Mesendoderm (in vitro differentiated cells): ENCODE measurements around the gene PPFIA4.

ENCODE experiments used
- DNase-seq: peaks from one replicate; pipeline ENCODE4 v3.0.0; 2013
- H2AK5ac ChIP-seq: 2 replicates; pipeline ENCODE4 v1.6.1; 2013; ENCODE audit warnings: low read length, inconsistent platforms
- H2BK120ac ChIP-seq: 2 replicates; pipeline ENCODE4 v1.6.1; 2013; ENCODE audit warnings: low read depth, mild to moderate bottlenecking, low read length, moderate library complexity, mixed read lengths
- H2BK15ac ChIP-seq: replicated peaks from 2 replicates; pipeline ENCODE4 v1.6.1; 2013; ENCODE audit warnings: low read depth, mild to moderate bottlenecking, moderate library complexity
- H2BK5ac ChIP-seq: 2 replicates; pipeline ENCODE4 v1.6.1; 2013; ENCODE audit warnings: low read length, inconsistent platforms
- H3K18ac ChIP-seq: 2 replicates; pipeline ENCODE4 v1.6.1; 2013; ENCODE audit warnings: mild to moderate bottlenecking, low read length, mixed read lengths
- H3K23ac ChIP-seq: one replicate; pipeline ENCODE4 v1.6.1; 2013; ENCODE audit warnings: low read length
- H3K27ac ChIP-seq: 2 replicates; pipeline ENCODE4 v1.5.1; 2013; ENCODE audit warnings: low read depth, mild to moderate bottlenecking, inconsistent platforms, low read length, moderate library complexity
- H3K27me3 ChIP-seq: 2 replicates; pipeline ENCODE4 v1.6.1; 2013; ENCODE audit warnings: low read length, control low read depth, mild to moderate bottlenecking, inconsistent platforms; ENCODE audit not compliant: insufficient read depth, poor library complexity
- H3K36me3 ChIP-seq: 2 replicates; pipeline ENCODE4 v1.6.1; 2013; ENCODE audit warnings: low read length, inconsistent platforms; ENCODE audit not compliant: control insufficient read depth, insufficient read depth
- H3K4ac ChIP-seq: one replicate; pipeline ENCODE4 v1.6.1; 2013; ENCODE audit warnings: low read depth, mild to moderate bottlenecking, low read length, moderate library complexity
- H3K4me1 ChIP-seq: 2 replicates; pipeline ENCODE4 v1.6.1; 2013; ENCODE audit warnings: low read depth, low read length, inconsistent platforms; ENCODE audit not compliant: control insufficient read depth
- H3K4me2 ChIP-seq: 2 replicates; pipeline ENCODE4 v1.6.1; 2013; ENCODE audit warnings: low read length
- H3K4me3 ChIP-seq: 2 replicates; pipeline ENCODE4 v1.5.1; 2013; ENCODE audit warnings: mild to moderate bottlenecking, low read length
- H3K56ac ChIP-seq: one replicate; pipeline ENCODE4 v1.6.1; 2013; ENCODE audit warnings: low read length
- H3K79me1 ChIP-seq: 2 replicates; pipeline ENCODE4 v1.6.1; 2013; ENCODE audit warnings: low read length, inconsistent platforms
- H3K79me2 ChIP-seq: 2 replicates; pipeline ENCODE4 v1.6.1; 2013; ENCODE audit warnings: mild to moderate bottlenecking, low read length; ENCODE audit not compliant: control insufficient read depth, insufficient read depth
- H3K9ac ChIP-seq: 2 replicates; pipeline ENCODE4 v1.6.1; 2013; ENCODE audit warnings: low read length, inconsistent platforms
- H4K5ac ChIP-seq: one replicate; pipeline ENCODE4 v1.6.1; 2013; ENCODE audit warnings: low read length
- H4K8ac ChIP-seq: one replicate; pipeline ENCODE4 v1.6.1; 2013; ENCODE audit warnings: low read depth, mild to moderate bottlenecking, control low read depth, low read length, moderate library complexity
- WGBS: extraction: QIAGEN DNeasy Blood & Tissue Kit; methylation state at CpG from one replicate; pipeline ENCODE4 v1.1.7; 2013; ENCODE audit warnings: low lambda C conversion rate, missing lambda C conversion rate; ENCODE audit not compliant: insufficient coverage; ENCODE audit errors: extremely low coverage; 5-methylcytosine and 5-hydroxymethylcytosine counted together

Gene PPFIA4

GRCh38 chr1:203006948-203007871 lies 19.1 kb upstream of the PPFIA4 start, which contains the start of gene TMEM183A:
TMEM183A (plus strand) TSS chr1:203007374; CDS start chr1:203007466, 92 bp downstream.
- Histone ChIP-seq H3K79me2 (peaks cover 20% of the 10 kb centered on the region), H3K4ac (peak within 1 kb of the TSS; percentile 97), H3K9ac (peak within 1 kb of the TSS; percentile 97), H2BK120ac (peak within 1 kb of the TSS; percentile 55), H3K36me3 (no peaks in the 10 kb centered on the region), H3K56ac (peak within 1 kb of the TSS; percentile 99), H4K8ac (peak within 1 kb of the TSS; percentile 91), H2BK5ac (peak within 1 kb of the TSS; percentile 61), H3K4me1 (no peaks in the 10 kb centered on the region), H3K27ac (peak within 1 kb of the TSS; percentile 91), H3K23ac (no peak within 1 kb of the TSS), H3K27me3 (no peaks in the 10 kb centered on the region), H4K5ac (peak within 1 kb of the TSS; percentile 63), H2AK5ac (peak within 1 kb of the TSS; percentile 37), H2BK15ac (peak within 1 kb of the TSS; percentile 80), H3K18ac (peak within 1 kb of the TSS; percentile 85), H3K79me1 (no peaks in the 10 kb centered on the region), H3K4me3 (peak within 1 kb of the TSS; percentile 97), H3K4me2 (peak within 1 kb of the TSS; percentile 91)
- no CpG with 5 or more reads among the region's 78 CpGs for WGBS
- peak; percentile 99 for DNase-seq

GRCh38 chr1:203009185-203009584 lies 17.1 kb upstream of the PPFIA4 start:
- Histone ChIP-seq H3K79me2 (peaks cover 24% of the 10 kb centered on the region), H3K79me1 (no peaks in the 10 kb centered on the region), H3K56ac (no peak overlapping the region), H3K27ac (no peak overlapping the region), H3K36me3 (no peaks in the 10 kb centered on the region), H3K4me1 (no peaks in the 10 kb centered on the region), H4K8ac (no peak overlapping the region), H3K4me3 (no peak overlapping the region), H3K9ac (no peak overlapping the region), H3K4ac (no peak overlapping the region), H3K23ac (no peak overlapping the region), H2BK120ac (no peak overlapping the region), H3K4me2 (no peak overlapping the region), H4K5ac (no peak overlapping the region), H2BK15ac (no peak overlapping the region), H2BK5ac (no peak overlapping the region), H3K27me3 (no peaks in the 10 kb centered on the region), H2AK5ac (no peak overlapping the region), H3K18ac (no peak overlapping the region)
- DNase-seq, result no peak
- no CpG with 5 or more reads among the region's 3 CpGs for WGBS

GRCh38 chr1:203011582-203011981 lies 14.7 kb upstream of the PPFIA4 start:
- Histone ChIP-seq H3K27me3 (no peaks in the 10 kb centered on the region), H2BK15ac (no peak overlapping the region), H3K4me2 (no peak overlapping the region), H3K56ac (no peak overlapping the region), H4K5ac (no peak overlapping the region), H2AK5ac (no peak overlapping the region), H3K79me1 (no peaks in the 10 kb centered on the region), H3K9ac (no peak overlapping the region), H3K18ac (no peak overlapping the region), H3K4ac (no peak overlapping the region), H3K36me3 (peaks cover 2% of the 10 kb centered on the region), H3K79me2 (peaks cover 24% of the 10 kb centered on the region), H2BK5ac (no peak overlapping the region), H2BK120ac (no peak overlapping the region), H3K4me1 (no peaks in the 10 kb centered on the region), H4K8ac (no peak overlapping the region), H3K23ac (no peak overlapping the region), H3K27ac (no peak overlapping the region), H3K4me3 (no peak overlapping the region)
- no CpG with 5 or more reads among the region's 5 CpGs for WGBS
- DNase-seq, result no peak

GRCh38 chr1:203017061-203017460 lies 9.2 kb upstream of the PPFIA4 start:
- Histone ChIP-seq H3K18ac (no peak overlapping the region), H3K79me1 (no peaks in the 10 kb centered on the region), H3K27me3 (no peaks in the 10 kb centered on the region), H3K4me3 (no peak overlapping the region), H3K4me1 (no peaks in the 10 kb centered on the region), H2BK120ac (no peak overlapping the region), H3K9ac (no peak overlapping the region), H4K5ac (no peak overlapping the region), H4K8ac (no peak overlapping the region), H3K4me2 (no peak overlapping the region), H3K36me3 (peaks cover 16% of the 10 kb centered on the region), H3K4ac (no peak overlapping the region), H2BK5ac (no peak overlapping the region), H3K27ac (no peak overlapping the region), H3K56ac (no peak overlapping the region), H2AK5ac (no peak overlapping the region), H3K23ac (no peak overlapping the region), H3K79me2 (peaks cover 4% of the 10 kb centered on the region), H2BK15ac (no peak overlapping the region)
- no peak for DNase-seq
- WGBS, result no CpG with 5 or more reads among the region's 4 CpGs

GRCh38 chr1:203017692-203018091 lies 8.6 kb upstream of the PPFIA4 start:
- H3K23ac ChIP-seq, result no peak overlapping the region
- no peaks in the 10 kb centered on the region for H3K4me1 ChIP-seq
- H3K18ac ChIP-seq, result no peak overlapping the region
- H3K56ac ChIP-seq, result no peak overlapping the region
- no peaks in the 10 kb centered on the region for H3K79me1 ChIP-seq
- H3K36me3 ChIP-seq, result peaks cover 16% of the 10 kb centered on the region
- no peak overlapping the region for H2BK5ac ChIP-seq
- no peak overlapping the region for H3K4me3 ChIP-seq
- DNase-seq, result no peak
- WGBS, result no CpG with 5 or more reads among the region's 6 CpGs
- H3K27me3 ChIP-seq, result no peaks in the 10 kb centered on the region
- H3K9ac ChIP-seq, result no peak overlapping the region
- peaks cover 4% of the 10 kb centered on the region for H3K79me2 ChIP-seq
- H3K4me2 ChIP-seq, result no peak overlapping the region
- H3K27ac ChIP-seq, result no peak overlapping the region
- H2AK5ac ChIP-seq, result no peak overlapping the region
- no peak overlapping the region for H2BK120ac ChIP-seq
- H4K8ac ChIP-seq, result no peak overlapping the region
- H3K4ac ChIP-seq, result no peak overlapping the region
- no peak overlapping the region for H4K5ac ChIP-seq
- no peak overlapping the region for H2BK15ac ChIP-seq
